ENCODE measurements around the gene SSRP1. TPM values are rescaled to one million over a fixed set of nuclear protein-coding genes. Genes with fewer than 3 reads are reported as not detected.
A peak's percentile ranks its signal among the peaks of the same experiment; 100 is the strongest.

The SSRP1 gene
- total RNA-seq, 1 donor from 2014 or later: 110 TPM

- peak overlapping the region; percentile 84 for H3K27ac Mint-ChIP-seq
Measured at GRCh38 chr11:57311109-57311936, 24.4 kb downstream of the SSRP1 start.

GRCh38 chr11:57310630-57311086 lies 25.0 kb downstream of the SSRP1 start:
- H3K36me3 Mint-ChIP-seq: peaks cover 26% of the 10 kb centered on the region
- peak overlapping the region; percentile 84 for H3K27ac Mint-ChIP-seq
- H3K4me3 Mint-ChIP-seq: peak overlapping the region; percentile 63
- H3K27me3 Mint-ChIP-seq (ENCODE audit: low read depth): no peaks in the 10 kb centered on the region
- DNase-seq (ENCODE audit: low spot score in 2 of 2, unreplicated experiment in 2 of 2): no peak
- no peak for TF ChIP-seq CTCF (IDR thresholded peaks at IDR 0.05; ENCODE audit: unreplicated experiment)
- H3K9me3 Mint-ChIP-seq: no peaks in the 10 kb centered on the region
- H3K4me1 Mint-ChIP-seq: peaks cover 43% of the 10 kb centered on the region

More at GRCh38 chr11:57311109-57311936, 24.4 kb downstream of the SSRP1 start:
- Mint-ChIP-seq H3K4me3 (peak overlapping the region; percentile 63), H3K4me1 (peaks cover 43% of the 10 kb centered on the region), H3K36me3 (peaks cover 26% of the 10 kb centered on the region), H3K9me3 (no peaks in the 10 kb centered on the region), H3K27me3 (ENCODE audit: low read depth) (no peaks in the 10 kb centered on the region)
- peak; percentile 68 to 77 for DNase-seq (ENCODE audit: low spot score in 2 of 2, unreplicated experiment in 2 of 2)
- TF ChIP-seq CTCF (IDR thresholded peaks at IDR 0.05; ENCODE audit: unreplicated experiment): no peak

- no peak overlapping the region for H3K27ac Mint-ChIP-seq
- TF ChIP-seq CTCF (IDR thresholded peaks at IDR 0.05; ENCODE audit: unreplicated experiment): no peak
- H3K4me1 Mint-ChIP-seq: peaks cover 43% of the 10 kb centered on the region
- H3K4me3 Mint-ChIP-seq: no peak overlapping the region
- DNase-seq (ENCODE audit: low spot score in 2 of 2, unreplicated experiment in 2 of 2): no peak
- H3K9me3 Mint-ChIP-seq: no peaks in the 10 kb centered on the region
- peaks cover 26% of the 10 kb centered on the region for H3K36me3 Mint-ChIP-seq
- no peaks in the 10 kb centered on the region for H3K27me3 Mint-ChIP-seq (ENCODE audit: low read depth)
Measured at GRCh38 chr11:57310091-57310490, 25.6 kb downstream of the SSRP1 start.

- Mint-ChIP-seq H3K9me3 (no peaks in the 10 kb centered on the region), H3K4me3 (no peak overlapping the region), H3K27ac (peak overlapping the region; percentile 34), H3K36me3 (peaks cover 26% of the 10 kb centered on the region), H3K27me3 (ENCODE audit: low read depth) (no peaks in the 10 kb centered on the region), H3K4me1 (peaks cover 49% of the 10 kb centered on the region)
- DNase-seq (ENCODE audit: low spot score in 2 of 2, unreplicated experiment in 2 of 2): no peak
- TF ChIP-seq CTCF (IDR thresholded peaks at IDR 0.05; ENCODE audit: unreplicated experiment): no peak
Measured at GRCh38 chr11:57309106-57310059, 26.3 kb downstream of the SSRP1 start.

- Mint-ChIP-seq H3K27me3 (ENCODE audit: low read depth) (no peaks in the 10 kb centered on the region), H3K36me3 (peaks cover 25% of the 10 kb centered on the region), H3K9me3 (no peaks in the 10 kb centered on the region), H3K4me3 (no peak overlapping the region), H3K4me1 (peaks cover 57% of the 10 kb centered on the region), H3K27ac (peak overlapping the region; percentile 39)
- no peak for TF ChIP-seq CTCF (IDR thresholded peaks at IDR 0.05; ENCODE audit: unreplicated experiment)
- DNase-seq (ENCODE audit: low spot score in 2 of 2, unreplicated experiment in 2 of 2): no peak
Measured at GRCh38 chr11:57308426-57309060, 27.1 kb downstream of the SSRP1 start.
